Cortex of kidney (tissue), 1 donor: Measurements from ENCODE around the gene RNF220.

Experiments
- DNase-seq: peaks from one replicate; lab custom pipeline; 2025; lab: John Stamatoyannopoulos, UW

RNF220 gene

GRCh38 chr1:44523593-44524591 is 118.8 kb downstream of the RNF220 start:
- DNase-seq, result no peak

GRCh38 chr1:44524655-44525500 is 119.8 kb downstream of the RNF220 start:
- DNase-seq, result no peak

DNA sequence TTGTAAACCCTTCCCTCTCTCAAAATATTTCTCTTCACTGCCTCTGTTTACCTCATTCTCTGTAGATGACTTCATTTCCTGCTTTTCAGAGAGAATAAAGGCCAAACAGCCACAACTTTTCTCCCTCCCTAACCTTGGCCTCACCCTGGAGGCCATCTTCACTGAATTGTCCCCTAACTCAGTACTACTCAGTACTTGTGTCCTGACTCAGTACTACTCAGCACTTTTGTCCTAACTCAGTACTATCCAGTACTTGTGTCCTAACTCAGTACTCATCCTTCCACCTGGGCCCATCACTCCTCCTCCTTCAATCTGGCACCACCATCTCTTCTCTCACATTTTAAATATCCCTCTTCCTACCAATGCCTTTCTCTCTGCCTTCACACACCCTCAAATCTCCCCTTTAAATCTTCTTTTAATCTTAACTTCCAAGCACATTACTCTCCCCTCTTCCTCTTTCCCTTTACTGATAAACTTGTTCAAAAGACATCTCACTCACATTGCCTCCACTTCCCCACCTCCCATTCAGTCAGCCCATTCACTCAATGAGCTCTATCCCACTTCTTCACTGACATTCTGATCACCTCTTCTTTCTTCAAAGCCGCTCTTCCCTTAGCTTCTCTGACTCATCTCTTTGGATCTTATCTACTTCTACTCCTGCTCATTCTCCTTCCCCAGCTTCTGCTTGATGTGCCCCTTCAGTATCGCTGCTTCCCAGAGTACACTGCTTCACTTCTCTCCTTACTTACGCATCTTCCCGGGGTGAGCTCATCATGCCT is 121.4 kb downstream of the RNF220 start:
- DNase-seq, result no peak

DNA sequence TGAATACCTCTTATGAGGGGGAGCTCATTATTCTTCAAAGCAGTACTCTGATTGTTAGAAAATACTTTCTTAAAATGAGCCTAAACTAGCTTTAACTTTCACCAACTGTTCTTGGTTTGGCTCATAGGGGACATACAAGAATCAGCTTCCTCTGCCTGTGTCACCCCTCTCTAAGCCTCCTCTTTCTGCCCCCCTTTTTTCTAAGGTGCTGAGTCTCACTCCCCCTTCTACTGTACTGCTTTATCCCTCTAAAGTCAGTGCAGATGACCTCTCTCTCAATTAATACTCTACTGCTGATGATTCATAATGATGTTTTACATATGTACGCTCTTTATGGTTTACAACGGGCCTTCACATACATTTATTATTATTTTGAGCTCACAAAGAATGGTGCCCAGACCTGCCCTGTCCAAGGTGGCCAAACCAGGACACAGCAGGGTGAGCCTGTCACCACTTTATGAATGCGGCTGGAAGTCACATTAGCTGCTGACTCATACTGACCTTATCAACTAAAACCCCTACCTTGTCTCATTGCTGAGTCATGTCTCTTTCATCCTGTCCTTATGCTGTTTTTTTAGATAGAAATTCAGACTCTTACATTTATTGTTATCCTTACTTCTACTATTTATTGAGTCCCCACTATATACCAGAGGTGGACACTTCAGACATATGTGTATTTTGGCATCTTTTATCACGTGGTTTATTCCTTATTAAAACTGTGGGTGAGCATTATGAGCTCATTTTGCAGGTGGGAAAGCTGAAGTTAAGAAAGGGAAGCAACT is 126.9 kb downstream of the RNF220 start:
- no peak for DNase-seq

DNA sequence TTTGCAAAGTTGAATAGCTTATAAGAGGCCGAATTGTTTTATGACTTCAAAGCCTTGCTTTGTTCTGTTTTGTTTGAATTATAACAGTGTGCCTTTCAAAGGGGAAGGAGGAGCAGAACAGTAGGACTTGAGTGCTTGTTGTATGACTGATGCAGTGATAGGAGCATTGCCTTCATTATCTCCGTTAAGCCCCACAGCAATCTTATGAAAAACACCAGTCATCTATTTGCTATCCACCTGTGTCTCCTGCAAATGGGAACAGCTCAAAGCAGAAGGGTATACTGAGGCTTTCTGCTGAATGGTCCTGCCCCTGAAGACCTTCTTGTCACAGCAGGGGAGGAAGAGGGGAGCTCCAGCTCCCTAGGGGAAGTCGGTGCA is 127.5 kb downstream of the RNF220 start:
- DNase-seq, result no peak

GRCh38 chr1:44534771-44535170 is 129.7 kb downstream of the RNF220 start:
- DNase-seq, result no peak

GRCh38 chr1:44536357-44537209 is 131.5 kb downstream of the RNF220 start:
- DNase-seq, result no peak

- no peak for DNase-seq
These were observed 132.5 kb downstream of the RNF220 start for GRCh38 chr1:44537538-44537937.

DNA sequence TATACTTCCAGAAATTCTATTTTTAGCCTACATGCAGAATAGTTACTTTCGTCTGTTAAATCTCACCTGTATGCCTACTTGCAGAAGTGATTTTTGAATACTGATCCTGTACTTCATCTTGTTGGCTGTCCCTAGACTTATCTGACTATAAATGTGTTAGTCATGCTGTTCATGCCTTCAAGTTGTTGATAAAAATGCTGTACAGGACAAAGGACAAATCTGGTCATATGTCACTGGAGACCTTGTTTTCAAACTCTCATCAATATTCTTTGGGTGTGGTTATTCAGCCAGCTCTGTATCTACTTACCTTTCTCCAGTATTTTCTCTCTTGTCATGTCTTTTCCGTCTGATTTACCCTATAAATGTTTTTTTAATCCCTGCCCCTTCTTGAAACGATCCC is 132.9 kb downstream of the RNF220 start:
- DNase-seq, result no peak

DNA sequence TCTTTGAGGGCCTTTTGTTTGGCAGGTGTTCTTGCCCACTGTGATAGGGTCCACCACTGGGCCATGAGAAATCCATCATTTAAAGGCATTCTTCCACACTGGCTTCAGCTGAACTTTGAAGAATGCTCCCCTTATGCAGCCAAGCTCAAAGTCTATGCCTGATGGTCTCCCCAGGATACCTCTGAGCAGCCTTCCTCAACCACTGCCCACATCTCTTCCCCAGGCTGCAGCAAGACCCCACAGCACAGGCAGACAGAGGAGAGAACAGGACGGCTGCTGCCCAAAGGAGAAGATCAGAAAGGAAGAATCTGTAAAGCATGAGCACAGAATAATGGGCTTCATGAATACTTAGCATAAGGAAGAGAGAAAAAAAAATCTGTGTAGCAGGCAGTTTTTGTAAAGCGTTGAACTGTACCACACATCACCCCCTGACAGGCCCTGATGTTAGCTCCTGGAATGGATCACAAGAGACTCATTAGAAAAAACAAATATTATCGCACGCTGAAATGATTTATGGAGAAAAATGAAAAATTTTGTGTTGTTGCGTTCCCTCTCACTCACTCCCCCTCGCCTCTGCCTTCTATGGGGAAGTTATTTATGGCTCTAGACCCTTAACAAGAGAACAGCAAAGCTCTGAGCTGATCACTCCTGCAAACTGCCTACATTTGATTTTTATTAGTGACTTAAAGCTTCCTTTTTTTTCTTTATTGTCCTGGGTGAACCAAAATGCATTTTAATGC is 135.1 kb downstream of the RNF220 start:
- DNase-seq, result no peak

- DNase-seq, result no peak
These were observed 137.5 kb downstream of the RNF220 start for GRCh38 chr1:44542420-44543063.

DNA sequence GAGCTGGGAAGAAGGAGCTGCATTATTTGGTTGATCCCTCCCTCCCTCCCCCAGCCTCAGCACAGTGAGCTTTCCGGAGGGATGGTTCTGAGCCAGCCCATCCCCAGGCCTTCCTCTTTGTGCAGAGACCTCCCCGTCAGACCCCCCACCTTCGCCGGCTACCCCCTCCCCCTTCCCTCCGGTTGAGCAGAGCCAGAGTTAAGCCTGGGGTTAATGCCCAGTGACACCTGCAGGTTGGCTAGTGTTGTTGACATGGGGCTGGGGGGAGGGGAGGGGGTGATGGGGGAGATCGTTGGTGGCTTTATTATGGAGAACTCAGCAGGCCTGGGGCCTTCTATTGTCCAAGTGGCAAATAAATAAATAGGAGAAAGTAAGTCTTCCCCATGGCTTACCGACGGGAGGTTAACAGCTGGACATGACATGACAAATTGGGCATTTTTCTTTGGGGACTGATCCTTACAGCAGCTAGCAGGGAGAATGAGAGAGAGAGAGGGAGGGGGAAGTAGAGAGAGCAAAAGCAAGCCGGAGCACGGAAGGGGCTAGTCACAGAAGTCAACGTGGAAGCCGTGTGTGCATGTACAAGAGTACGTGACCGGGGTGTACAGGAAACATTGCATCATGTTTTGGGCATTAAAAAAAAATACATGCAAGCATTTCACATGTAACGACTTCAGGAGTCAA is 138.1 kb downstream of the RNF220 start:
- no peak for DNase-seq

DNA sequence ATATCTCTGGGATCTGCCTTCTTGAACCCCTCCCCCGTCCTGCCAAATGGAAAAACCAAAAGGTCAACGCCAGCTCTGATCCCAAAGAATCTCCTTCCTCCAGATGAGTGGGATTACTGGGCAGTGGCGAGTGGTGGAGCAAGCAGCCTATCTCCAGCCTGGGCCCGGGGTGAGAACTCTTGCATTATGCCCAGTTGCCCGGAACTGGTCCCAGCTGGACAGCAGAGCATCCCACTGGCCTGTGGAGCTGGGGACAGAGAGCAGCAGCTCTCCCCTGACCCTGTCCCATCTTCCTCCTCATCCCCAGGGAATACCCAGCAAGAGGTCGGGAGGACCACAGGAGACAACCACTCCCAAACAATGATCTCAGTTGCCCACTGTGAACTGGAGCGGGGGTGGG is 138.7 kb downstream of the RNF220 start:
- DNase-seq, result no peak

DNA sequence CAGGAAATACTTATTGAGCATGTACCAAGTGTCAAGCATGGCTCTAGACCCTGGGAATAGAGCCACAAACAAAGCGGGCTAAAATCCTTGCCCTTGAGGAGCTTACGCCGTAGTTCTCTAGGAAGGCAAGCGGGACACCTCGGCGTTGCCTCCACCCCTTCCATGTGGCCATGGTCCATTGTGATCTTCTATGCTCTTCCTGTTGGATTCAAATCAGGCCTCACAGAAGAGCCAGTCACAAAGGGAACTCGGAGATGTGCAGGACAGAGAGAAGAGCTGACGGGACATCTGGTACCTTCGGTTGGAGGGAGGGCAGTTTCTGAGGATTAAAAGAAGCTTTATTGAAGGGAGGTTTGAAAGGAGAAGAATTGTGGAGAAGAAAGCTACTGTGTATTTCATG is 139.9 kb downstream of the RNF220 start:
- DNase-seq, result no peak

GRCh38 chr1:44545961-44546360 is 140.9 kb downstream of the RNF220 start:
- no peak for DNase-seq

DNA sequence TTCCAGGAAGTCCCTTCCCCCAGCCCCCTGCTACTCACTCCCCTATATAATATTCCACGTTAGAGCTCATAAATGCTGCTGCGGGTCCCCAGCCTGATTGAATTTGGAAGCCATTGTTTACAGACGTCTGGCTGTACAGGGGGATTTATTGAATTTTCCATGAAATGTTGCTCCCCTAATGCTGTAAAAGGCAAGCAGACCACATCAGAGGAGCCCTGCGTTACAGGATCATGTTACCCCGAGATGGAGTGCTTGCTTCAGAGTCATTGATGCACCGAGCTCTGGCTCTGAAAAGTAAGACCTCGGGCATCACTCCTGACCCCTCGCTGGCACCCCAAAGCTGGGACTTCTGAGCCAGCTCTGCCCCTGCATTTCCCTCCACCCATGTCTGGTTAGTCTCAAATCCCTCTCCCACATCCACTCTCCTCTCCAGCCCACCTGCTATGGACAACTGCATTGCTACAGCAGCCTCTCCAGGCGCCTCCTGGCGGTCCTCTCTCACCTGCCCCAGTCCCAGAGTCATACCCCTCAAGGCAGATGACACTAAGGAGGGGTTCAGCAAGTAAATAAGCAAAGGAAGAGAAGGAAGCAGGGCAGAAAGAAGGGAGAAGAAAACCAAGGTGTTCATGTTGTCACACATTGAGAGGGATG is 141.5 kb downstream of the RNF220 start:
- no peak for DNase-seq

GRCh38 chr1:44547361-44547760 is 142.3 kb downstream of the RNF220 start:
- no peak for DNase-seq

DNA sequence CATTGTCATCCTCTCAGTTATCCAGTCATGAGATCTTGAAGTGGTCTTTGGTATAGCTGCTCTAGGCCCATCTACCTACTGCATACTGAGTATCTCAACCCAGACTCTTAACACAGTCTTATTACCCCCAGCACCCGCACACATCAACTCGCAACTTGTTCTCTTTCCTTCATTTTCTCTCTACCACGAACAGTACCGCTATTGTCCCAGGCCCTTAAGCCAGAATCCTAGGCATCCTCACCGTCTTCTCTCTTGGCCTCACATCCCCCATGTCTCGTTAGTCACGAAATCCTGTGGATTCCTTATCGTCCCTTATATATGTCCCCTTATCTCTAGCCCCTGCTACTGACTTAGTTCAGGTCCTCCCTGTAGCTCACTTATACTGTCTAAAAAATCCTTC is 142.8 kb downstream of the RNF220 start:
- DNase-seq, result no peak
